Measurements from ENCODE around the gene BLCAP. TPM values are rescaled to one million over a fixed set of nuclear protein-coding genes. Genes with fewer than 3 reads are reported as not detected.

BLCAP gene, protein sequence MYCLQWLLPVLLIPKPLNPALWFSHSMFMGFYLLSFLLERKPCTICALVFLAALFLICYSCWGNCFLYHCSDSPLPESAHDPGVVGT
- total RNA-seq = 31.5 and 33.9 TPM in 2 replicates

DNA sequence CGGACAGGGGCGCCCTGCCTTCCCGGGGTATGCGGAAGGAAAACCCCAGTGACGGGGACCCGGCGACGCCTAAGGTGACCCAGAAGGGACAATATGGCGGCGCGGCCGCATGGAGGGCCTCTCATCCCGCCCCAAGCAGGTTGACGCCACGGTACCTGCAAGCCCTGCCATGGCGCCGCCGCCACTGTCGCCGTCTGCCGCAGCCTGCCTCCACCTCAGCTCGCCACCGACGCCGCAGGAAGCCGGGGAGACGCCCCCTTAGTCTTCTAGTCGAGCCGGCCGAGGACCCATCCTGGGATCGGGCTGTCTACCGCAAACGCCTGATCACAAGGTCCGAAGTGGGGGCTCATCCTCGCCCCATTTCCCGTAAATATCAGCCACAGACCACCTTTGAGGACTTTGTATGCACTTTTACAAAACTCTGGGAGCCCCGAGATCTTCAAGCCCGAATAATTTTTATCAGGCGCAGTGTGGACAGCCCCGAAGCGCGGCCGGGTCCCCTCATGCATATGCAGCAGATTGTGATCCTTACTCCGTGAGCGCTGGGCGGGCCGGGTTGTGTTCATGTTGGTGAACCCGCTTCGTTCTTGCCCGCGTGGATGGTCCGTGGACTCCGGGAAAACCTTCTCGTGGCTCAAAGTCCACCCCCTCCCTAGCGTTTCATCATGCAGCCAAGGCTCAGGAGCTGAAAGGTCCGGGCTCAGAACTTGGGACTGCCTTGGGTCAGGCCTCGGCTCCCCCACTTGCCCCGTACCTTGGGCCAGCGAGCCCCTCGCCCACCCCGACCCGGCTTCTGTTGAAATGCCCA lies at the start of gene BLCAP:
Gene BLCAP (minus strand): TSS at position 239 of the 808 bp plus-strand sequence. CDS start 8,702 bp downstream, outside the sequence.

GRCh38 chr20:37521061-37521771 lies 6.5 kb downstream of the BLCAP start, which contains the start of gene NNAT:
Gene NNAT, plus strand, starts transcription at chr20:37521250. Its CDS starts 82 bp downstream, at chr20:37521332.

Other genes starting within 250 kb of the BLCAP start
- 11.1 and 16.6 TPM in 2 replicates for gene MANBAL, start 238.2 kb downstream of the BLCAP start, total RNA-seq
- 9.7 and 13.1 TPM in 2 replicates for gene SRC, start 181.7 kb downstream of the BLCAP start, total RNA-seq
- gene NNAT, start 6.6 kb downstream of the BLCAP start, total RNA-seq = under 0.01 TPM in 1 of 2 replicates, not detected in the other
- gene CTNNBL1, start 166.2 kb upstream of the BLCAP start, total RNA-seq = 33.5 and 43.6 TPM in 2 replicates

All from epithelial cell of umbilical artery (primary cell).